NCI-H1694 treated with DMSO at 0.1 percent for 48 hours (cell line): ENCODE measurements around the gene E2F4.
A peak's percentile ranks its signal among the peaks of the same experiment; 100 is the strongest.

Experiments
- DNase-seq: peaks from one replicate; lab custom pipeline; 2025; lab: John Stamatoyannopoulos, UW

E2F4 gene

DNA sequence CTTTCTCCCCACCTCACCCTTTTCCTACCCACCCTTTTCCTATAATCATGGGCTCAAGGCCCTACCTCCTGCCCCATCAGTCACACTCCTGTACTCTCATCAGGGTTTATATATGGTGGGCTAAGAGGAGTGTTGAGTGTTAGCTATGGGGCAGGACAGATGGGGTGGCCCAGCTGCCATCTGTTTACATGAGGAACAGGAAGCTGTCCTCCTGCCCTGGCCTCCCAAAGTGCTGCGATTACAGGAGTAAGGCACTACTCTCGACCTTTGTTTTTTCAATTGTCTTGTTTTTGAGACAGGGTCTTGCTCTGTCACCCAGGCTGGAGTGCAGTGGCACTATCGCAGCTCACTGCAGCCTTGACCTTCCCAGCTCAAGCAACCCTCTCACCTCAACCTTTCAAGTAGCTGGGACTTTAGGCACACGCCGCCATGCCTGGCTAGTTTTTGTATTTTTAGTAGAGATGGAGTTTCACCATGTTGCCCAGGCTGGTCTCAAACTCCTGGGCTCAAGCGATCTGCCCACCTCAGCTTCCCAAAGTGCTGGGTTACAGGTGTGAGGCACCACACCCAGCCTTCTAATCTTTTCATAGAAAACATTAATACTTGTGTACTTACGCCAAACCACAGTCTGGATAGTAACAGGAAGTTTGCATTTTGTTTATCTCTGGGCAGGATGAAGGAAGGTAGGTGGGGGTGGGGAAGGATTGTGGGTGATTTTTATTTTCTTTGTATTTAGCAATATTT is 33.9 kb upstream of the E2F4 start:
- DNase-seq: no peak

DNA sequence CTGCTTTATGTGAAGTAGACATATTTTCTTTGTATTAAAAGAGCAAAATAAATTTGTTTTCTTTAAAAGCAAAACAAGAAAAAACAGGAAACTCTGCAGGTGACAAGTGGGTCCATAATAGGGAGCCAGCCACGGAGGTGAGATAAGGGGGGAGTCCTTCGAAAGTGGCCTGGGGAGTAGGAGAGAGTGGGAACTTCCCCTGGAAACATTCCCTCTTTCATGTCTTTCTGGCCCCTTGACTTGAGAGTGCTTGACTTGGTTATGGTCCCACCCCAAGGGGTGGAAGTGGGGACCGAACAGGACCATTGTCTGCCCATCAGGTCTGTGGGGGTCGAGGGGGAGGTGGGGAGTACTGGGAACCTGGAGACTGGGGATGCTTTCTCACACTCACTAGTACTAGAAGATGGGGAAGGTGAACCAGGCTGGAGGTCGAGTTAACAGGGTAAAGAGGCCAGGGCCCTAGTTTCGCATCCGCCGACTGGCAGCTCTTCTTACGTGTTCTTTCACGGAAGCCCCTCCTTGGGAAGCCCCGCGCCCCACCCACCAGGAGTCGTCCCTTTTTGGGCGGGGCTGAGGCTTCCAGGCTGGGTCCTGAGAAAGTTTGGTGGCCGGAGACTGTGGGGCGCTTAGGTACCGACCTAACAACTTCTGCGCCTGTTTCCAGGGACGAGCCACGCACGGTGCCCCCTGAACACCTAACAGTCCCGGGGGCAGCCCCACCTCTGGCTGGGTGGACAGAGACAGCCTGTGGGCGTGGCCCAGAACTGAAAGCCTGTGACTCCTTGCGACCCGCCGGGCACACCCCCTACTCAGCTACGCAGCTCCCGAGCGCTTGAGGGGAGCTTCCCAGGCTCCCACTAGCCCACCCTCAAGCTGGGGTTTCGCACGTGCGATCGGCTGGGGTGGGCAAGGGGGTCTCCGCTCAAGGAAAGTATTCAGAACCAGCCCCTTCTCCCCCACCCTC is 33.0 kb upstream of the E2F4 start:
- no peak for DNase-seq

DNA sequence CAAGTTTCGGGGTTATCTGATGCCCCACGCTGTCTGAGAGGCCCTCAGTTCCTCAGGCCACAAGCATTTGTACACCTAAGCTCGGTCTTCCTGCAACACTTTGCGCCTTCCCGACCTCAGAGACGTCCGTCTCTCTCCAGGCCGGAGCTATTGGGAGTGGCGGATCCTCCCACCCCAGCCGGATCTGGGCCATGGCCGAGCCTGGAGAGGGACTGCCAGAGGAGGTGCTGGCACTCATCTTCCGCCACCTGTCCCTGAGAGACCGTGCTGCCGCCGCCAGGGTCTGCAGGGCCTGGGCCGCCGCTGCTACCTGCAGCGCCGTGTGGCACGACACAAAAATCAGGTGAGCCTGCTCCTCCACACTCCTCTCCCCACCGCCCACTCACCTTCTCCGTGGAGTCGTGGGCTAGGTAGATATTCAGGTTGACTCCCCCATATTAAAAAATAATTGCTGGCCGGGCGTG is 30.3 kb upstream of the E2F4 start:
- DNase-seq: no peak

DNA sequence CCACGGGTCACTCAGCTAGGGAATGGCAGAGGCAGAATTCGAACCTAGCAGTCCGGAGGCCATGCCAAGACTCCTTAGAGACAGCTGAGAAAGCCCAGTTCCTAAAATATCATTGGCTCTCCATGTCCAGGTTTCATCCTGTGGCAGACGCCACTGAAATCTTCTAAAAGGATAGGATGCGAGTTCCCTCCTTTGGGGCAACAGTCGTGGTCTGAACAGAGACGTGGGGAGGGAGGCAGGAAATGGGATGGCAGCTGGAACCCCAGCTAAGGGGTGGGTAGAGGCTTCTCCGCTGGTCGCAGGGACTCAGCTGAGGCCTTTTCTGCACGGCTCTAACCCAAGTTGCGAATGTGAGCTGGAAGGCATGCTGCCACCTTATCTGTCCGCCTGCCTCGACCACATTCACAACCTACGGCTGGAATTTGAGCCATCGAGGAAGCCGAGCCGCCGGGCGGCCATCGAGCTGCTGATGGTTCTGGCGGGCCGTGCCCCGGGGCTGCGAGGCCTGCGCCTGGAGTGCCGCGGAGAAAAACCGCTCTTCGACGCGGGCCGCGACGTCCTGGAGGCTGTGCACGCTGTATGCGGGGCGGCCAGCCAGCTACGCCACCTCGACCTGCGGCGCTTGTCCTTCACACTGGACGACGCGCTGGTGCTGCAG is 29.3 kb upstream of the E2F4 start:
- DNase-seq: no peak

DNA sequence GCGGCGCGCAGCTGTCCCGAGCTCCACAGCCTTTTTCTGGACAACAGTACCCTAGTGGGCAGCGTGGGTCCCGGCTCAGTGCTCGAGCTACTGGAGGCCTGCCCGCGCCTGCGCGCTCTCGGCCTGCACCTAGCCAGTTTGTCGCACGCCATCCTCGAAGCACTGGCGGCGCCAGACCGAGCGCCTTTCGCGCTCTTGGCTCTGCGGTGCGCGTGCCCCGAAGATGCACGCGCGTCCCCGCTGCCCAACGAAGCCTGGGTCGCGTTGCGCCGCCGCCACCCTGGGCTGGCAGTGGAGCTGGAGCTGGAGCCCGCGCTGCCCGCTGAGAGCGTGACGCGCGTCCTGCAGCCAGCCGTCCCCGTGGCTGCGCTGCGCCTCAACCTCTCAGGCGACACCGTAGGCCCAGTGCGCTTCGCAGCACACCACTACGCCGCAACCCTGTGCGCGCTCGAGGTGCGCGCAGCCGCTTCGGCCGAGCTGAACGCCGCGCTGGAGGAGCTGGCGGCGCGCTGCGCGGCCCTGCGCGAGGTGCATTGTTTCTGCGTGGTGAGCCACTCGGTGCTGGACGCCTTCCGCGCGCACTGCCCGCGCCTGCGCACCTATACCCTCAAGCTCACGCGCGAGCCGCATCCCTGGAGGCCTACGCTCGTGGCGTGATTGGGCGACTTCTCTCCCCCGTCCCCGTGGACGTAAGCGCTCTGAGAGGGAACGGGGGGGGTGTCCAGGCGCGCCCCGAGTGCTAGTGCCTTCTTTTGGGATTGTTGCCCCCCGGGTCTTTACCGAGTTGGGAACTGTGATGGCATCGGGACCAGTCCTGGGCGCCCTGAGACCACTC is 28.6 kb upstream of the E2F4 start:
- DNase-seq: peak; percentile 25

DNA sequence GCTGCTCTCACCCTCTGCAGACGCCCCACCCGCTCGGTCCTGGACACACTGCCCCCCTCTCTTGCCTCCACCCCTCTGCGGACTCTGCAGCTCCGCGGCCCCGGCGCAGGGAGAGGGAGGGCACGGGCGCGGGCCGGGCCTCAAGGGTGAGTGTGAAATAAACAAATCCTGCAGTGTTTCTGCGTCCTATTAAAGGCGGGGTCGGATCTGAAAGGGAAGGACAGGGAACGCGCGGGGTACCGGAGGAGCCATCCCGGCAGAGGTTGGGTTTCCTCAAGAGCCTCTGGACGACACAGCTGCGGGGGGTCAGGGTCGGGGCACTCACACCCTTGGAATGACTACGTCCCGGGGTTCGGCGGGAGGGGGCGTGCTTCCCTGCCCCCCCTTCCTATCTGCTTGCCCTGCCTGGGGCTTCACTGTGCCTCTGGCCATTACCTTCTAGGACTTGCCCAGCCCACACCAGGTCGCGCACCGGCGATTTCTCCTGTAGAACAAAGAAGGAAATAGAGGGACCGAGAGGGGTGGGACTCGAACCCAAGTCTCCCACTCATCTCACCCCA is 27.9 kb upstream of the E2F4 start:
- DNase-seq: no peak

DNA sequence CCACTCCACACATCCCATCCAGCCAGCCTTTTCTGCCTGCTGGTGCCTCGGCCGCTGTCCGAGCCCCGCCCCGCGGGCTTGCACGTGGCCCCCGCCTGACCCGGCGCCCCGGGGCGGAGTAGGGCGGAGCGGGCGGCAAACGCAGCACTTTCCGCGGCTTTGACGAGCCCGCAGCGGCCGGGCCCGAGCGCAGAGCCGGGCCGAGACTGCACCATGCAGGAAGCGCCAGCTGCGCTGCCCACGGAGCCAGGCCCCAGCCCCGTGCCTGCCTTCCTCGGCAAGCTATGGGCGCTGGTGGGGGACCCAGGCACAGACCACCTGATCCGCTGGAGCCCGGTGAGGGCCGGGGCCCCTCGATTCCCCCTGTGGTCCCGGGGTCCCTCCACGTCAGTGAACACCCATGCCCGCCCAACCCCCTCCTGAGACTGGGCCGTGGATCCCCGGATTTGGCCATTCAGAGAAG is 27.3 kb upstream of the E2F4 start, which contains the start of gene HSF4:
HSF4 (plus strand) TSS at position 147 of the 463 bp plus-strand sequence; CDS start at position 214, 67 bp downstream.
- no peak for DNase-seq

DNA sequence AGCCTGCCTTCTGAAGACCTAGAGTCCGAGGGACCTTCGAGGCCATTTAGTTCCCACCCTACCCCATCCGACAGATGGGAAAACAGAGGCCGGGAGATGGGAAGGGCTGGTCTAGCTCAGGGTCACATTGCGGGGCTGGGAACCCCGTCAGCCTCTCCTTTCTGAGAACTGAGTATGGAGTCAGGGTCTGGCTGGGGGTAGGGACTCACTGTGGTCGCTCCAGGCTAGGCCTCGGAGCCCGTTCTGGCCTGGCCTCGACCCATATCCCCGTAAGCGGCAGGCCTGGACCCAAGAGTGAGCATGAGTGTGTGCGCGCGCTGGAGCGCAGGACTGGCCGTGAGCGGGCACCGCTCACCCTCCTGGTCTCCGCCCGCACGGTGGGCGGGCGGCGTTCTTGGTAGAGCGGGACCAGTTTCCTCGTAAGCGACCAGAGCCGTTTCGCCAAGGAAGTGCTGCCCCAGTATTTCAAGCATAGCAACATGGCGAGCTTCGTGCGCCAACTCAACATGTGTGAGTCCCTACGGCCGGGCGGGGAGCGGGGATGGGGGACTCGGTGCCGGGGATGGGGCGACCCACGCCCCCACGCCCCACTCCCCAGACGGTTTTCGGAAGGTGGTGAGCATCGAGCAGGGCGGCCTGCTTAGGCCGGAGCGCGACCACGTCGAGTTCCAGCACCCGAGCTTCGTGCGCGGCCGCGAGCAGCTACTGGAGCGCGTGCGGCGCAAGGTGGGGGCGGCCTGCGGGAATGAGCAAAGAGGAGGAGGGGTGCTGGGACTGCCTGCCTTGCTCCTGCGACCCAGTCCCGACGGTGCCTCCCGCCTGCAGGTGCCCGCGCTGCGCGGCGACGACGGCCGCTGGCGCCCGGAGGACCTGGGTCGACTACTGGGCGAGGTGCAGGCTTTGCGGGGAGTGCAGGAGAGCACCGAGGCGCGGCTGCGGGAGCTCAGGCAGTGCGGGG is 26.6 kb upstream of the E2F4 start:
- no peak for DNase-seq

DNA sequence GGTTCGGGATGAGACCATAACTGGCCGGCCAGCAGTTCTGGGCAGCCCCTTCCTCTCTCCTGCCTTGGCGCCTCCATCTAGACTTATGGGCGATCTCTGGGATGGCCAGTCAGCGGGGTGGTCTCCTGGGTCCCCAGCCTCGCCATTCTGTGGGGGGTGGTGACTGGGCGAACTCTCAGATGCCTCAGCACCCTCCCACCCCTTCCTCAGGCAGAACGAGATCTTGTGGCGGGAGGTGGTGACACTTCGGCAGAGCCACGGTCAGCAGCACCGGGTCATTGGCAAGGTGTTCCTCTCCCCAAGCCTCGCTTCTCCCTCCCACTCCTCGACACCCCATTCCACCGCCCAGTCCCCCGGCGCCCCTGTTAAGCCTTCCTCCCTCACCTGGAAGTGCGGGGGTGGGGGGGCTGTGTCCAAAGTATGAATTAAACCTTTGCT is 25.8 kb upstream of the E2F4 start:
- no peak for DNase-seq

DNA sequence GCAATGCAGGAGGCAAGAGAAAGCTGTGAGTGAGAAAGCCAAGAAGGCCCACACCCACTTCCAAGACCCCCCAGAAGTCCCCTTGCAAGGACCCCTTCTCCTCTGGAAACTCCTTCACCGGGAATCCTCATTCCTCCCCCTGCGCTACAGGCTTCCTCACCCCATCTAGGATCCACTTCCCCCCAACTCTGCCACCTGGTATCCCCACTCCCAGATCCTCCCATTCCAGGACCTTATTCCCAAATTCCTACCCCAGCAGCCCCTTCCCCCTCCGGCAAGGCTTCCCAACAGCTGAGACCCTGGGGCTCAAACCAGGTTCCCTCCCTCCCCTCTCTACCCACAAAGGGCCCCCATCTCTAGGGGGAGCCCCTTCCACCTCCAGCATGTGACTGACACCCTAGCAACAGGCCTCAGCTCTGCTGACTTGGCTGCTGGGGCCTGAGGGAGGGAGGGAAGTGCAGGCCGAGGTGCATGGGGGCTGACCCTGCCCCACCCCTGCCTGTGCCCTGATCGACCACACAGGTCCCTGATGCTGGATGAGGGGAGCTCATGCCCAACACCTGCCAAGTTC is 25.3 kb upstream of the E2F4 start:
- DNase-seq: no peak

DNA sequence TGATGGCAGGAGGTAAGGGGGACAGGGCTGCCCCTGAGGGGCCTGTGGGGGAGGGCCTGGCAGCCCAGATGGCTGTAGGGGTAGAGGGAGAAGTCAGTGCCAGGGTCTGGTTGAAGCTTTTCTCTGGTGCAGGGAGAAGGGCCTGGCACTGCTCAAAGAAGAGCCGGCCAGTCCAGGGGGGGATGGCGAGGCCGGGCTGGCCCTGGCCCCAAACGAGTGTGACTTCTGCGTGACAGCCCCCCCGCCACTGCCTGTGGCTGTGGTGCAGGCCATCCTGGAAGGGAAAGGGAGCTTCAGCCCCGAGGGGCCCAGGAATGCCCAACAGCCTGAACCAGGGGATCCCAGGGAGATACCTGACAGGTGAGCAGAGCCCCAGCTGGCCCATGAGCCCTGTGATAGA is 24.4 kb upstream of the E2F4 start:
- no peak for DNase-seq

DNA sequence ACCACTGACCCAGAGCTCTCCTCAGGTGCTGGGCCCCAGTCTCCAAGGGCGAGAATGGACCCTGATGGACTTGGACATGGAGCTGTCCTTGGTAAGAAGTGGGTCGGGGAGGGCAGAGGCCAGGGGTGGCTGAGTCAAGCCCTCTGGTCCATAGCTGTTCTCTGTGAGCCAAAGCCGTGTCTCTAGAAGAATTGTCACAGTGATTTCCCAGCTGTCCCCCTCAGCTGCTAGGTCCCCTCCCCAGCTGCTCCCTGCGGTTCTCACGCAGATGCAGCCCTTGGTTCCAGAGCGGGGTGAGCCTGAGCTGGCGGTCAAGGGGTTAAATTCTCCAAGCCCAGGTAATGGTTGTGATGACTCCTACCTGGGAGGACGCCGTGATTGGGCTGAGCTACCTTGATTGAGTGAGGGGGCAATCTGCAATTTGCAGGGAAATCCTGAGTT is 22.9 kb upstream of the E2F4 start:
- no peak for DNase-seq

DNA sequence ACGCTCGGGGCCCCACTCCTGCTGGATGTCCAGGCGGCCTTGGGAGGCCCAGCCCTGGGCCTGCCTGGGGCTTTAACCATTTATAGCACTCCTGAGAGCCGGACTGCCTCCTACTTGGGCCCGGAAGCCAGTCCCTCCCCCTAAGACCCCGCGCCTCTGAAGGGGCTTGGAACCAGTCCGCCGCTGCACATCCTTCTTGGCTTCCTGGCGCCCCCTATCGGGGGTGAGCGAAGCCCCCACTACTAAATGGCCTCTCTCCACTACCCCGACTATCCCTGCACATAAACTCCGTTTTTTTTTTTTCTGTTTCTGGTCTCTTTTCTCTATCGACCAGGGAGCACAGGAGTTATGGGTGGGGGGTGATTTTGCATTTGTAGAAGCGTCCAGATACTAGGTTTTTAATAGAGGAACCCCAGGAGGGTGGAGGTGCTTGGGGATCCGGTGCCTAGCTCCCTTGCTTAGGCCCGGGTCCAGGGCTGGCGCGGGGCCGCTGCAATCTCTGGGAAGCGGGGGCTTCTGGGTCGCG is 22.2 kb upstream of the E2F4 start:
- peak; percentile 50 for DNase-seq

DNA sequence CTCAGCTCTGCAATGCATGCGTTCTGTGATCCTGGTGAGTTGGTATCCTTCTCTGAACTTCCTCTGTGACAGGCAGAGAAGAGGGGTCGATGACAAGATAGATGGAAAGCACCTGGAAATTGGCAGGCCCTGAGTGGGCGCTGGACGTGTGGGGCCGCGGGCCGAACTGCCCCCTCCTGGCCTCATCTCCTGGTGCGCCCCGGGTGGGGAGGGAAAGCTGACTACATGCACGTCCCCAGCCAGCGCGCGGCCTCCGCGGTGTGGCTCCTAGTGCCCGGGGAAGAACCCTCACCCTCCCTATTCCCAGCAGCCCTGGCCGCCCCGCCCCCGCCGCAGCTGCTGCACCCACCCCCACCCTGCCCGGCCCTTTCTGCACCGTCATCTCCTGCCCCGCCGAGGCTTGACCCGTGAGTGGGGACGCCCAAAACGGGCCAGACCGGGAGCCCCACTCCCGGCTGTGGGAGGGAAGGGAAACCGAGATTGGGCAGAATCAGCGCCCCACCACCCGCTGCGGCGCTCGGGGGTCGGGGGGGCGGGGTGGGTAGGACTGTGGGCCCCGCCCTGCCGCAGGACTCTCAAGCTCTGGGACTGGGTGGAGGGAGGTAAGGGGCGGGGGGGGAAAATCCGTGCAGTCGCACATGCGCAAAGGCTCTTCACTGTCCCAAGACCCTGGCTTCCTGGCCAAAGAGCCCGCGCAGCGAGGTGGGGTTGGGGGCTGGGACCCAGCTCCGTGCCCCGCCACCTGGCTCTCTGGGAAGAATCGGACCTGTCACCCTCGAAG is 21.6 kb upstream of the E2F4 start, which contains the start of gene NOL3:
NOL3 (plus strand) TSS at position 371 of the 781 bp plus-strand sequence.
- peak; percentile 70 for DNase-seq

DNA sequence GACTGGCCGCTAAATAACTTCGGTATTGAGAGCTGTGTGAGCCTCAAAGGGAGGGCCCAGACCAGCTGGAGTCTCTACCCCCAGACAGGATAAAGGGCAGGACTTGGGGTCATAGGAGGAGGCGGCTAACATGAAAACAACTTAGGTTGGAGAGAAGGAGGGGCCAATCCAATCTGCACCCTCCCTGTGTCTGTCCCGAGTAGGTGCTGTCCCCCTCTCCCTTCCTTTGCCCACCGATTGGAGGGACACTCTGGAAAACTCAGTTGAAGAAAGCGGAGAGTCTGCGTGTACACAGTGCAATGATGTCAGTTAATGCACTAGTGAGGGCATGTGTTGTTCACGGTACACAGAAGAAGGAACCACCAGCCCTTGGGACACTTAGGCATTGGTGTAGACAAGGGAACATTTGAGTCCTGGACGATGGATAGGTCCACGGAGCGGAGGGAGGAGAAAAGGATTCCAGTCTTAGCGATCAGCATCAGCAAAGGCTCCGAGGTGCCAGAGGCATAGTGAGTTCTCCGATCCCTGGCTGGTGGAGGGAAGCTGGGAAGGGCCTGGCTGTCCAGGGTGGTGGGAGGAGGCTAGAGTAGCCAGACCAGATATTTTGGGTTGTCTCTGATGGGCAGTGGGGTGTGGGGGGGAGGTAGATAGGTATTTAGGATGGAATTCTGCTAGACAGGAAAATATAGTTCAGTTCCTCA is 20.9 kb upstream of the E2F4 start:
- peak; percentile 39 for DNase-seq

DNA sequence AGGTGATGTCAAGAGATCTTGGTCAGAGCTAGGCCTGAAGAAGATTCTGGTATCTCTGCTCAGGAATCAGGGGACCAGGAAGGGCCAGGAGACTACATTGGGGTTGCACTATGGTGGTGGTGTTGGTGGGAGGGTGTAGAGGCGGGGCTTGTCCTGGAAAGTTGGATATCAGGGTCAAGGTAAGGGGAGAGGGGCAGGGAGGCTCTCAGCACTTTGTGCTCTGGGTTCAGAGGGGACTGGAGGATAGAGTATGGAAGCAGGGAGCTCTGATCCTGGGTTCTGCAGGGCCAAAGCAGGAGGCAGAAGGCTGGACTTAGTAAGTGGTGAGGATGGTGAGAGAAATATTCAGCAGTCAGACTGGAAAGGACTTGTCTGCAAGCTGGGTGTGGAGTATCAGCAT is 18.6 kb upstream of the E2F4 start:
- DNase-seq: no peak
